Lower leg skin (tissue), 4 donors: ENCODE data around the gene ZNF280C. TPM values are rescaled to one million over a fixed set of nuclear protein-coding genes. Genes with fewer than 3 reads are reported as not detected.
"Not testable (repeated sequence)": the region's sequence is repeated elsewhere in the genome, so short reads cannot be mapped to it uniquely, and the experiment has no call there.

ENCODE experiments used
- DNase-seq, 2 donors: peaks; one replicate each; pipeline ENCODE4 v3.0.0-alpha.2; 2019; ENCODE audit warnings: low spot score in 2 of 2
- H3K4me3 ChIP-seq: fragments of 200-600 bp; sonication (generic); 2 replicates; pipeline ENCODE4 v1.5.1; 2017; ENCODE audit warnings: mild to moderate bottlenecking, low read depth; ENCODE audit not compliant: poor library complexity, severe bottlenecking
- CTCF ChIP-seq, 3 donors: fragments of 450-650 bp; IDR thresholded peaks; one replicate each; pipeline ENCODE4 v1.5.1; 2016; ENCODE audit warnings: antibody characterized with exemption in 3 of 3, mild to moderate bottlenecking in 3 of 3, moderate library complexity in 2 of 3
- POLR2A ChIP-seq, 2 donors: fragments of 450-650 bp; IDR thresholded peaks; one replicate each; pipeline ENCODE4 v1.6.1; 2016 to 2017; ENCODE audit warnings: antibody characterized with exemption in 2 of 2, mild to moderate bottlenecking in 1 of 2, moderate library complexity in 1 of 2
- WGBS, 2 donors: methylation state at CpG; one replicate each; pipeline ENCODE4 v1.1.5; 2018; 5-methylcytosine and 5-hydroxymethylcytosine counted together
- intact Hi-C: fragments of 100-400 bp; cut with DNase I; formaldehyde crosslinking; loops from one replicate; pipeline ENCODE4 v1.15.0; 2023; ENCODE audit warnings: low total_unique reads
- total RNA-seq, 4 donors: library from RNA; depleted of rRNA; stranded (reverse); fragments of >200 nt; gene quantifications; one replicate each; pipeline ENCODE4 v1.1.0, GENCODE V29; 2016

ZNF280C gene
- total RNA-seq, 4 donors from 2014 or later, result 2.9 to 3.8 (median 3.6) TPM

DNA sequence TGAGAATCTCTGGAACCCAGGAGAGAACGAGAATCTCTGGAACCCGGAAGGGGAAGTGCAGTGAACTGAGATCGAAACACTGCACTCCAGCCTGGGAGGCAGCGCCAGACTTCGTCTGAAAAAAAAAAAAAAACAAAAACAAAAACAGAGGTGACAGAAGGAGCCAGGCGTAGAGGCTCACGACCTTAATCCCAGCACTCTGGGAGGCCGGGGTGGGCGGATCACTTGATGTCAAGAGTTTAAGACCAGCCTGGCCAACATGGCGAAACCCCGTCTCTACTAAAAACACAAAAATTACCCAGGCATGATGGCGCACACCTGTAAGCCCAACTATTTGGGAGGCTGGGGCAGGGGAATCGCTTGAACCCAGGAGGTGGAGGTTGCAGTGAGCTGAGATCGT lies 17.0 kb downstream of the ZNF280C start:
- intact Hi-C loops, result no loop called here
- TF ChIP-seq CTCF (IDR thresholded peaks at IDR 0.05) (no peak), POLR2A (IDR thresholded peaks at IDR 0.05) (no peak)
- H3K4me3 ChIP-seq, result no peak overlapping the region
- WGBS, 2 donors, result 90 to 97% methylated on average over 14 of the region's 14 CpGs
- no peak for DNase-seq

DNA sequence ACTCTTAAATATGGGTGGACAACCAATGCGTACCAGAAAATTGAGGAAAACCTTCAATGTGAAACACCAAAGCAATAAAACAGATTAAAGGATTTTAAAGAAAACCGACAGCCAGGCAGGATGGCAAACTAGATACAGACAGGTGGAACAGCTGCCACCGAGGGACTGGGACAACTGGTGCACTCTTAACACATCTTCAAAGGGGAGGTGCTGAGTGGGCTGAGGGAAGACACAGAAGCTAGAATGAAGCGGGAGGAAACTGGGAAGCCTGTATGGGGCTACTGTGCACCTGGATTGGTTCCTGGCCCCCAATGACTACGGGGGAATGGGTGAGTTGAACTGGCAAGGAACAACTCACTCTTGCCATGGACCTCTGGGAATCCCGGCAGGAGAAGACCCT lies 20.7 kb downstream of the ZNF280C start:
- TF ChIP-seq POLR2A (IDR thresholded peaks at IDR 0.05) (no peak), CTCF (IDR thresholded peaks at IDR 0.05) (no peak)
- WGBS, 2 donors, result 90 to 93% methylated on average over 6 of the region's 6 CpGs
- intact Hi-C loops, result no loop called here
- H3K4me3 ChIP-seq, result no peak overlapping the region
- DNase-seq, result no peak

DNA sequence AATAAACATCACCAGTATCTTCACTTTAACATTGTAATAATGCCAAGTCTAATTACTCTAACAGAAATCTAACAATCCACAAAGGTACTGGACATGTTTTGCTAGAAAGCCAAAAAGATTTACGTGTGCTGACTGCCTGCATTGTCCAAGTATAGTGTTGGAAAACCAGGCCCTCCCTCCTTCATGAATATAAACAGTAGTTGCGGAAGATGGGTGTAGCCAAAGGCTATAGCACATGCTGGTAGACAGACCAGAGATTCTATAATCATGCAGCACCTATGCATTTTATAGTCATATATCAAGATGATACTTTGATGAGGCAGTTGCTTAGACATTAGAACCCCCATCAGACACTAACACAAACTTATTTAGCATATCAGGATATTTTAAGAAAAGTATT lies 22.6 kb downstream of the ZNF280C start:
- no peak overlapping the region for H3K4me3 ChIP-seq
- intact Hi-C loops, result no loop called here
- 80 to 86% methylated on average over 2 of the region's 2 CpGs for WGBS, 2 donors
- TF ChIP-seq CTCF (IDR thresholded peaks at IDR 0.05) (no peak), POLR2A (IDR thresholded peaks at IDR 0.05) (no peak)
- DNase-seq, result no peak

GRCh38 chrX:130245441-130245840 lies 23.3 kb downstream of the ZNF280C start:
- intact Hi-C loops, result no loop called here
- no peak overlapping the region for H3K4me3 ChIP-seq
- no peak for DNase-seq
- TF ChIP-seq POLR2A (IDR thresholded peaks at IDR 0.05) (no peak), CTCF (IDR thresholded peaks at IDR 0.05) (no peak)

DNA sequence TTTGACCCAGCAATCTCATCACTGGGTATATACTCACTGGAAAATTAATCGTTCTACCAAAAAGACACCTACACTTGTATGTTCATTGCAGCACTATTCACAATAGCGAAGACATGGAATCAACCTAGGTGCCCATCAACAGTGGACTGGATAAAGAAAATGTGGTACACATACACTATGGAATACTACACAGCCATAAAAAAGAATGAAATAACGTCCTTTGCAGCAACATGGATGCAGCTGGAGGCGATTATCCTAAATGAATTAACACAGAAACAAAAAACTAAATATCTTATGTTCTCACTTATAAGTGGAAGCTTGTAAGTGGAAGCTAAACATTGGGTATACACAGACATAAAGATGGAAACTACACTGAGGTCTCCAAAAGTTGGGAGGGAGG lies 37.5 kb downstream of the ZNF280C start:
- intact Hi-C loops, H3K4me3 ChIP-seq: not testable (repeated sequence)
- 84 to 98% methylated on average over 4 of the region's 4 CpGs for WGBS, 2 donors

DNA sequence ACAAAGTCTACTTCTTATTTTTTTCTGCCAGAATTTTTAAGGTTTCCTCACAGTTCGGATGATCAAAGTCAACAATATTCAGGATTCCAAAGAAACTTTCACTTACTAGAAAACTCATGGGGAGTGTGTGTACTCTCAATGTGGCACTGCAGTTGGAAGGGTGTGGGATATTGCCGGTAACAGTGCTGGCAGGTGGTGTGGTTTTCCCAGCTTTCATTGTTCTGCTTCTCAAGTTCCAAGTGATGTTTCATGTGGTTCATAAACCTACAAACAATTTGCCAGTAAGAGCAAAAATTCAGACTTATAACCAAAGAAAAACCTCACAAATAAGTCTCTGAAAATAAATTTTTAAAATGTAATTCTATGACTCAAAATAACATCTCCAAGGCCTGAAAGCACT lies 39.8 kb downstream of the ZNF280C start:
- DNase-seq, result no peak
- intact Hi-C loops, result no loop called here
- no peak for TF ChIP-seq POLR2A (IDR thresholded peaks at IDR 0.05)
- TF ChIP-seq CTCF (IDR thresholded peaks at IDR 0.05), result no peak
- 80 to 93% methylated on average over 2 of the region's 2 CpGs for WGBS, 2 donors
- H3K4me3 ChIP-seq, result no peak overlapping the region

More for the DNA sequence above, 37.5 kb downstream of the ZNF280C start:
- DNase-seq, result not testable (repeated sequence)
